ENCODE measurements around the gene CFAP299.
"Not testable (repeated sequence)": the region's sequence is repeated elsewhere in the genome, so short reads cannot be mapped to it uniquely, and the experiment has no call there.

Gene CFAP299

DNA sequence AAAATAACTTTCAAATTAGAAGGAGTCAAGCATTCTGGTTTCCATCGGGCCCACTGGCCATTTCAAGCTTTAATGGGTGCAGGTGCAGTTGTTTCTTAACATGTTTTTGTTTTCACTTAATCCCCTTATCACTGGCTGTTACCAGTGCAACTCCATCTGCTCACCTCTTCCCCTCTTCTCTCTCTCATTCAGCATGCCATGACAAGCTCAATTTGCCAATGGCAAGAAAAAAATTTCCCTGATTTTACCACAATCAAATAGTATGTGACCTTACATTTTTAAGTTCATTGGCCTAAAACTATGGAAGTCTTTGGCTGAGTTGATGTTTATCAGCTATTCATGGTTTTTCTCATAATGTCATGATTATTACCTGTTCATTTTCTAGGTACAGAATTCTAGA is 395.9 kb downstream of the CFAP299 start:
- H2BK12ac ChIP-seq (ENCODE audit: low read length), result no peak overlapping the region

DNA sequence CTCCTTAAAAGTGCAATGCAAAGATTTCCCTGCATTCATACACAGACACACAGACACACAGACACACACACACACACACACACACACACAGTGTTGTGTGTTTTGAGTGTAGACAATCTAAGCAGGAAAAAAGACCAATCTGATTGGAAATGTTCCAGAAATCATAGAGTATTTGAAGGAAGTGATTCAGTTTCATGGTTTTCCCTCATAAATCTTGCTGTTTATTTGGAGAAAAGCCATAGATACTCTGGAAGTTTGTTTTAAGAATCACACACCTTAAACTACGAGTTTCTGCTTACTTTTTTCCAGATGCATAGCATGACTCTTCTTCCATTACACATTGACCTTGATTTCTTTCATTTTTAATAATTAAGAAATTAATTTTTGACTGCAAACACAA is 396.5 kb downstream of the CFAP299 start:
- no peak overlapping the region for H2BK15ac ChIP-seq (ENCODE audit: low read length)

More for the DNA sequence above, 395.9 kb downstream of the CFAP299 start:
- no peaks in the 10 kb centered on the region for H3K27me3 ChIP-seq (ENCODE audit: control insufficient read depth in 3 of 3, insufficient read depth in 3 of 3, low read depth in 1 of 3, low read length in 3 of 3)
- H3K27ac ChIP-seq (replicated peaks; ENCODE audit: low read length), result no peak overlapping the region
- H3K36me3 ChIP-seq (replicated peaks in 1 of 2; ENCODE audit: control insufficient read depth in 2 of 2, insufficient read depth in 2 of 2, low read length in 2 of 2), result no peaks in the 10 kb centered on the region
- H3K9ac ChIP-seq (ENCODE audit: low read depth, low read length, poor library complexity), result no peak overlapping the region
- no CpG with 5 or more reads among the region's 1 CpG for WGBS, 2 donors (ENCODE audit: extremely low coverage in 2 of 2, insufficient read length in 2 of 2, insufficient replicate concordance in 1 of 2)
- H3K23ac ChIP-seq (ENCODE audit: low read depth, low read length, poor library complexity), result no peak overlapping the region
- no peak overlapping the region for H2AK5ac ChIP-seq (ENCODE audit: low read depth, low read length)
- no peak overlapping the region for H3K14ac ChIP-seq (ENCODE audit: low read length)
- no peak for DNase-seq (ENCODE audit: low spot score)
- no peaks in the 10 kb centered on the region for H3K79me1 ChIP-seq (ENCODE audit: low read depth, low read length)
- H3K4me1 ChIP-seq (ENCODE audit: control insufficient read depth in 2 of 2, insufficient read depth in 1 of 2, low read depth in 1 of 2, low read length in 2 of 2), result peaks cover 0 to 4% of the 10 kb centered on the region in 2 donors
- no peak overlapping the region for H3K4ac ChIP-seq (ENCODE audit: low read length)
- H2BK15ac ChIP-seq (ENCODE audit: low read length), result no peak overlapping the region
- no peak overlapping the region for H4K8ac ChIP-seq (ENCODE audit: low read depth, low read length)
- no peak overlapping the region for H4K91ac ChIP-seq (ENCODE audit: low read depth, low read length, poor library complexity)
- H3K9me3 ChIP-seq (replicated peaks in 1 of 2; ENCODE audit: control insufficient read depth in 2 of 2, insufficient read depth in 1 of 2, low read depth in 1 of 2, low read length in 2 of 2), result no peaks in the 10 kb centered on the region
- H3K4me2 ChIP-seq (ENCODE audit: insufficient read depth, low read length, poor library complexity, severe bottlenecking), result no peak overlapping the region
- H3K18ac ChIP-seq (ENCODE audit: low read length), result no peak overlapping the region
- no peak overlapping the region for H3K4me3 ChIP-seq (ENCODE audit: low read length in 2 of 2)
- H2BK5ac ChIP-seq (ENCODE audit: low read length), result no peak overlapping the region
- H2BK120ac ChIP-seq (ENCODE audit: low read depth, low read length), result no peak overlapping the region
- no peak overlapping the region for H2AFZ ChIP-seq (ENCODE audit: low read length)

DNA sequence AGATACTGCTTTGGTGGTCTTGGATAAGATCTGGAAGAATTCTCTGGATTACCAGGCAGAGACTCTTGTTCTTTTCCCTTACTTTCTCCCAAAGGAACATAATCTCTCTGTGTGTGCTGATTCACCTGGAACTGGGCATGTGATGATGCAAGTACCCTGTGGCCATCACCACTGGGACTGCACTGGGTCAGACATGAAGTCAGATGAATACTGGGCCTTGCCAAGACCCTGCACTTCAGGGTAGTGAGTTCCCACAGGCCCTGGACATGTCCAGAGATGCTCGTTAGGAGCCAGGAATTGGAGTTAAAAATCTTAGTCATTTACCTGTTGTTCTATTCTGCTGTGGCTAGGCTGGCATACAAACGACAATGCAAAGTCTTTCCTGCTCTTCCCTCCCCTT is 404.8 kb downstream of the CFAP299 start:
- H3K4me2 ChIP-seq (ENCODE audit: insufficient read depth, low read length, poor library complexity, severe bottlenecking), result no peak overlapping the region
- no peak overlapping the region for H3K14ac ChIP-seq (ENCODE audit: low read length)
- H2AFZ ChIP-seq (ENCODE audit: low read length), result no peak overlapping the region
- H3K23ac ChIP-seq (ENCODE audit: low read depth, low read length, poor library complexity), result no peak overlapping the region
- H3K79me1 ChIP-seq (ENCODE audit: low read depth, low read length), result no peaks in the 10 kb centered on the region
- no peak overlapping the region for H3K9ac ChIP-seq (ENCODE audit: low read depth, low read length, poor library complexity)
- no peak overlapping the region for H2BK12ac ChIP-seq (ENCODE audit: low read length)
- no peak overlapping the region for H4K91ac ChIP-seq (ENCODE audit: low read depth, low read length, poor library complexity)
- H3K27ac ChIP-seq (replicated peaks; ENCODE audit: low read length), result no peak overlapping the region
- H3K4me3 ChIP-seq (ENCODE audit: low read length in 2 of 2), result no peak overlapping the region
- H2BK15ac ChIP-seq (ENCODE audit: low read length), result no peak overlapping the region
- WGBS, 2 donors (ENCODE audit: extremely low coverage in 2 of 2, insufficient read length in 2 of 2, insufficient replicate concordance in 1 of 2), result no CpG with 5 or more reads among the region's 2 CpGs
- H3K4ac ChIP-seq (ENCODE audit: low read length), result no peak overlapping the region
- no peaks in the 10 kb centered on the region for H3K36me3 ChIP-seq (replicated peaks in 1 of 2; ENCODE audit: control insufficient read depth in 2 of 2, insufficient read depth in 2 of 2, low read length in 2 of 2)
- no peaks in the 10 kb centered on the region for H3K27me3 ChIP-seq (ENCODE audit: control insufficient read depth in 3 of 3, insufficient read depth in 3 of 3, low read depth in 1 of 3, low read length in 3 of 3)
- H3K4me1 ChIP-seq (ENCODE audit: control insufficient read depth in 2 of 2, insufficient read depth in 1 of 2, low read depth in 1 of 2, low read length in 2 of 2), result no peaks in the 10 kb centered on the region
- no peak for DNase-seq (ENCODE audit: low spot score)
- H2AK5ac ChIP-seq (ENCODE audit: low read depth, low read length), result no peak overlapping the region
- H4K8ac ChIP-seq (ENCODE audit: low read depth, low read length), result no peak overlapping the region
- H3K18ac ChIP-seq (ENCODE audit: low read length), result no peak overlapping the region
- H2BK5ac ChIP-seq (ENCODE audit: low read length), result no peak overlapping the region
- H2BK120ac ChIP-seq (ENCODE audit: low read depth, low read length), result no peak overlapping the region
- no peaks in the 10 kb centered on the region for H3K9me3 ChIP-seq (replicated peaks in 1 of 2; ENCODE audit: control insufficient read depth in 2 of 2, insufficient read depth in 1 of 2, low read depth in 1 of 2, low read length in 2 of 2)

More for the DNA sequence above, 396.5 kb downstream of the CFAP299 start:
- H3K4ac ChIP-seq (ENCODE audit: low read length), result no peak overlapping the region
- H3K4me1 ChIP-seq (ENCODE audit: control insufficient read depth in 2 of 2, insufficient read depth in 1 of 2, low read depth in 1 of 2, low read length in 2 of 2), result peaks cover 0 to 4% of the 10 kb centered on the region in 2 donors
- no peaks in the 10 kb centered on the region for H3K36me3 ChIP-seq (replicated peaks in 1 of 2; ENCODE audit: control insufficient read depth in 2 of 2, insufficient read depth in 2 of 2, low read length in 2 of 2)
- H3K9me3 ChIP-seq (replicated peaks in 1 of 2; ENCODE audit: control insufficient read depth in 2 of 2, insufficient read depth in 1 of 2, low read depth in 1 of 2, low read length in 2 of 2), result no peaks in the 10 kb centered on the region
- H4K8ac ChIP-seq (ENCODE audit: low read depth, low read length), result no peak overlapping the region
- no peak overlapping the region for H4K91ac ChIP-seq (ENCODE audit: low read depth, low read length, poor library complexity)
- DNase-seq (ENCODE audit: low spot score), result no peak
- H3K18ac ChIP-seq (ENCODE audit: low read length), result no peak overlapping the region
- H3K9ac ChIP-seq (ENCODE audit: low read depth, low read length, poor library complexity), result no peak overlapping the region
- no peak overlapping the region for H3K4me3 ChIP-seq (ENCODE audit: low read length in 2 of 2)
- H3K14ac ChIP-seq (ENCODE audit: low read length), result no peak overlapping the region
- no peak overlapping the region for H3K27ac ChIP-seq (replicated peaks; ENCODE audit: low read length)
- H3K79me1 ChIP-seq (ENCODE audit: low read depth, low read length), result no peaks in the 10 kb centered on the region
- no peak overlapping the region for H2BK5ac ChIP-seq (ENCODE audit: low read length)
- WGBS, 2 donors (ENCODE audit: extremely low coverage in 2 of 2, insufficient read length in 2 of 2, insufficient replicate concordance in 1 of 2), result no CpG with 5 or more reads among the region's 1 CpG
- H3K27me3 ChIP-seq (ENCODE audit: control insufficient read depth in 3 of 3, insufficient read depth in 3 of 3, low read depth in 1 of 3, low read length in 3 of 3), result no peaks in the 10 kb centered on the region
- no peak overlapping the region for H2AFZ ChIP-seq (ENCODE audit: low read length)
- no peak overlapping the region for H3K23ac ChIP-seq (ENCODE audit: low read depth, low read length, poor library complexity)
- H2AK5ac ChIP-seq (ENCODE audit: low read depth, low read length), result no peak overlapping the region
- H2BK120ac ChIP-seq (ENCODE audit: low read depth, low read length), result no peak overlapping the region
- H3K4me2 ChIP-seq (ENCODE audit: insufficient read depth, low read length, poor library complexity, severe bottlenecking), result no peak overlapping the region
- no peak overlapping the region for H2BK12ac ChIP-seq (ENCODE audit: low read length)

DNA sequence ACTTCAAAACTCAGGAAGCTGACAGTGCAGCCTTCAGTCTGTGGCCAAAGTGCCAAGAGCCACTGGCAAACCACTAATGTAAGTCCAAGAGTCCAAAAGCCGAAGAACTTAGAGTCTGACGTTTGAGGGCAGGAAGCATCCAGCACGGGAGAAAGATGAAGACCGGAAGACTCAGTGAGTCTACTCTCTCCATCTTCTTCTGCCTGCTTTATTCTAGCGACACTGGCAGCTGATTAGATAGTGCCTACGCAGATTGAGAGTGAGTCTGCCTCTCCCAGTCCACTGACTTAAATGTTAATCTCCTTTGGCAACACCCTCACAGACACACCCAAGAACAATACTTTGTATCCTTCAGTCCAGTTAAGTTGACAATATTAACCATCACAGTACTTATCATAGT is 414.0 kb downstream of the CFAP299 start:
- H3K4ac ChIP-seq (ENCODE audit: low read length); H3K9ac ChIP-seq (ENCODE audit: low read depth, low read length, poor library complexity); H2AFZ ChIP-seq (ENCODE audit: low read length); H4K8ac ChIP-seq (ENCODE audit: low read depth, low read length); H2BK120ac ChIP-seq (ENCODE audit: low read depth, low read length); H3K27ac ChIP-seq (replicated peaks; ENCODE audit: low read length); H3K23ac ChIP-seq (ENCODE audit: low read depth, low read length, poor library complexity); H3K36me3 ChIP-seq (replicated peaks in 1 of 2; ENCODE audit: control insufficient read depth in 2 of 2, insufficient read depth in 2 of 2, low read length in 2 of 2); H3K4me3 ChIP-seq (ENCODE audit: low read length in 2 of 2); H2AK5ac ChIP-seq (ENCODE audit: low read depth, low read length); H3K18ac ChIP-seq (ENCODE audit: low read length); H3K27me3 ChIP-seq (ENCODE audit: control insufficient read depth in 3 of 3, insufficient read depth in 3 of 3, low read depth in 1 of 3, low read length in 3 of 3); H3K79me1 ChIP-seq (ENCODE audit: low read depth, low read length); H2BK12ac ChIP-seq (ENCODE audit: low read length); H4K91ac ChIP-seq (ENCODE audit: low read depth, low read length, poor library complexity); H3K4me1 ChIP-seq (ENCODE audit: control insufficient read depth in 2 of 2, insufficient read depth in 1 of 2, low read depth in 1 of 2, low read length in 2 of 2); H2BK15ac ChIP-seq (ENCODE audit: low read length); H3K14ac ChIP-seq (ENCODE audit: low read length); H3K4me2 ChIP-seq (ENCODE audit: insufficient read depth, low read length, poor library complexity, severe bottlenecking); H3K9me3 ChIP-seq (replicated peaks in 1 of 2; ENCODE audit: control insufficient read depth in 2 of 2, insufficient read depth in 1 of 2, low read depth in 1 of 2, low read length in 2 of 2); DNase-seq (ENCODE audit: low spot score); H2BK5ac ChIP-seq (ENCODE audit: low read length): not testable (repeated sequence)
- no CpG with 5 or more reads among the region's 6 CpGs for WGBS, 2 donors (ENCODE audit: extremely low coverage in 2 of 2, insufficient read length in 2 of 2, insufficient replicate concordance in 1 of 2)

All from neuronal stem cell (in vitro differentiated cells).